Choroid plexus epithelial cell (primary cell): Measurements from ENCODE around the gene MTMR12.

Experiments used
- DNase-seq: peaks from one replicate; pipeline ENCODE4 v3.0.0-alpha.2; 2010; ENCODE audit warnings: low read depth
- H3K4me3 ChIP-seq: 2 replicates; pipeline ENCODE4 v1.5.1; 2011; ENCODE audit warnings: low read depth, mild to moderate bottlenecking, control low read depth, low read length, moderate library complexity
- TF ChIP-seq, protein P1 (sequence below): conservative IDR thresholded peaks from 2 replicates; pipeline ENCODE4 v1.5.1; 2011; ENCODE audit warnings: low read depth, mild to moderate bottlenecking, control low read depth, inconsistent platforms, low read length, moderate library complexity

MTMR12 gene

DNA sequence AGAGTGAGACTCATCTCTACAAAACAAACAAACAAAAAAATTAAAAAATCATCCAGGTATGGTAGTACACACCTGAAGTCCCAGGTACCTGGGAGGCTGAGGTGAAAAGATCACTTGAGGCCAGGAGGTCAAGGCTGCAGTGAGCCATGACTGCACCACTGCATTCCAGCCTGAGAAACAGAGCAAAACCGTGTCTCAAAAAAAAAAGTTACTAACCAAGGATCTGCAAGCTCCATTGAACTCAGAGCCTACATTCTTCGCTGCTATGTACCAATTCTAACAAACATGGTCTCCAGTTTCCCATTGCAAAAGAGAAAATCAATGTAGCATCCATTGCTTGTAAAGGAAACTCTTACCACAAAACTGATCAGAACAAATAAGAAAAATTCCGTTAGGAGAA is 33.5 kb downstream of the MTMR12 start:
- H3K4me3 ChIP-seq, result no peak overlapping the region
- TF ChIP-seq, protein P1, sequence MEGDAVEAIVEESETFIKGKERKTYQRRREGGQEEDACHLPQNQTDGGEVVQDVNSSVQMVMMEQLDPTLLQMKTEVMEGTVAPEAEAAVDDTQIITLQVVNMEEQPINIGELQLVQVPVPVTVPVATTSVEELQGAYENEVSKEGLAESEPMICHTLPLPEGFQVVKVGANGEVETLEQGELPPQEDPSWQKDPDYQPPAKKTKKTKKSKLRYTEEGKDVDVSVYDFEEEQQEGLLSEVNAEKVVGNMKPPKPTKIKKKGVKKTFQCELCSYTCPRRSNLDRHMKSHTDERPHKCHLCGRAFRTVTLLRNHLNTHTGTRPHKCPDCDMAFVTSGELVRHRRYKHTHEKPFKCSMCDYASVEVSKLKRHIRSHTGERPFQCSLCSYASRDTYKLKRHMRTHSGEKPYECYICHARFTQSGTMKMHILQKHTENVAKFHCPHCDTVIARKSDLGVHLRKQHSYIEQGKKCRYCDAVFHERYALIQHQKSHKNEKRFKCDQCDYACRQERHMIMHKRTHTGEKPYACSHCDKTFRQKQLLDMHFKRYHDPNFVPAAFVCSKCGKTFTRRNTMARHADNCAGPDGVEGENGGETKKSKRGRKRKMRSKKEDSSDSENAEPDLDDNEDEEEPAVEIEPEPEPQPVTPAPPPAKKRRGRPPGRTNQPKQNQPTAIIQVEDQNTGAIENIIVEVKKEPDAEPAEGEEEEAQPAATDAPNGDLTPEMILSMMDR, result no peak
- DNase-seq, result no peak

DNA sequence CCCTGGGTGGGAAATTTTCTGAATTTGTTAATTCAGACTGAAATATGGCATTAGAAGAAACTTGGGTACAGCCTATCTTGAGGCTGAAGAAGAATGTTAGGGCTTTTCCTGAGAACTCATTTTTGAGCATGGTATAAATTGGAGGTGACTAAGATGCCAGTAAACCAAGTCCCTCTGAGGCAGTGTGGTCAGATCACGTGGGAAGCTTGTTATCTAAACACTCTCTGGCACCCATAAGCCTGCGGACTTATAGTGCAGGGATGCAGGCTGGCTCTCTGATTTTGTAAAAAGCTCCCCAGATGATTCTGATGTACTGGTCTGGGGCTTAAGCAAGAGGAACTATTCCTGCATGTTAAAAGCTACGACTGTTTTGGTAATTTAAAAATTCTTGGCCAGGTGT is 34.3 kb downstream of the MTMR12 start:
- peak; percentile 78 for DNase-seq
- H3K4me3 ChIP-seq, result no peak overlapping the region
- TF ChIP-seq, protein P1, result no peak

- no peak for DNase-seq
- TF ChIP-seq, protein P1, result no peak
- H3K4me3 ChIP-seq, result no peak overlapping the region
These were observed 34.9 kb downstream of the MTMR12 start for GRCh38 chr5:32277798-32278197.

- TF ChIP-seq, protein P1, result no peak
- no peak overlapping the region for H3K4me3 ChIP-seq
- peak; percentile 70 for DNase-seq
These were observed 36.4 kb downstream of the MTMR12 start for GRCh38 chr5:32276173-32276853.

DNA sequence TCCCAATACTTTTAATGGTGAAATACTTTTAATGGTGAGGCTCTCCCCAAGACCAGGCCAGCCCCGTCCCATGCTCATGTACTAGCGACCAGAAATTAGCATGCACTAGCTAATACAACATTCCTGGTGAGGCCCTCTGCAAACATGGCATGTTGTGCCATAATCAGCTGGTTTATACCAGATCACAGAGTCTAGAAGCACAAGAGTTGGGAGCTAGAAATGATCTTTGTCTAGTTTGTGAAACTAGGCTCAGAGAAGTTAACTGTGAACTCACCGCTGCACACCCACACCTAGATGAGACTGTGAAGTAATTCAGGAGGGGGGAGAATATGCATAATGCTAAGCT is 37.4 kb downstream of the MTMR12 start:
- no peak overlapping the region for H3K4me3 ChIP-seq
- peak; percentile 52 for DNase-seq
- TF ChIP-seq, protein P1, result no peak

DNA sequence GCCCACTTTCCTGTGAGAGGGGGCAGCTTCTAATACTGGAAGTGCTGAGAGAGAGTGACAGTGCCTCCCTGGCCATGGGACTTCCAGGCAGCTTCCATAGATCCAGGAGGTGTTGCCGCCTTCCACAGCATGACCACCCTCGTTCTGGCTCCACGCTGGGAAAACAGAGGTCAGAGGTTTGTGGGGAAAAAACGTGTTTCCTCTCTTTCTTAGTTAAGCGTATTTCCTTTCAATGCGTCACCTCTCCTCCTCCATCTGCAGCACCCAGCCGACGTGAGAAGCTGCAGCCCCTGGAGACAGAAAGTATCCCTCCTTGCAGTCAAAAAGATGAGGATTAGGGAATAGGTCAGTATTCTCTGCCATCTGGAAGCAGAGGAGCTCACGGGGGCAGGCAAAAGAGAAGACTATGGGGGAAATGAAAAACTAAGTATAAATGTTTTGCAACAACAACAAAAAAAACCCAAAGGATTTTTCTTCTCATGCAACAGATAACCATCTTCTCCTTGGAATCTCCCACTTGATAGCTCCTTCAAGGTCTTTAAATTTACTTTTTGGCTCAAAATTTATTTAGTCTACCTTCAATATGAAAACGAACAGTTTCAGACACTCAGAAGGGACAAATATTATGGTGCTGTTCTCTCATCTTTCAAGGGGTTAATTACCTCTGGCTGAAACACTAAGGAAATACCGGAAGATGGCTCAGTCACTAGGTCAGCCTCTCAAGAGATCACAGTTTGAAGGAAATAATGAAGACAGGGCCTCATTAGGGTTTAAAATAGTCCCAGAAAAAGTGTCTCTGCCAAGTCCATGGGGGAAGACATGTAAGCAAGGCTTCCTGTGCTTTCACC is 38.0 kb downstream of the MTMR12 start:
- peak; percentile 76 for DNase-seq
- H3K4me3 ChIP-seq, result no peak overlapping the region
- TF ChIP-seq, protein P1, result no peak

DNA sequence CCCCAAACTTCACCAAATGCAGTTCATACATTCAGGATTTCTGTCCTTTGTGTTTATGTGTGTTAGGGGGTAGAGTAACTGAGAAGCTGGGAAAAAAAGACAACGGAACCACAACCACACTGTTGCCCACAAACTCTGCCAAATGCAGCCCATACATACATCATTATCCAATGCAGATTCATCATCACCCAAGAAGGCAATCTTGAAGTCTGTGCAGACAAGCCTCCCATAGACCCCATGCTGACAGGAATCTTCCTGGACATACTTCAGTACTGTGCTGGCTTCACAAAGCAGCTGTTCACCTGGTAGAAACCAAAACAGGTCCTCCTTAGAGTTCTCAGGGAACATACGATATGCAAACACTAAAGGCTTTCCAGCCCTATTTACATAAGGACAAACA is 38.9 kb downstream of the MTMR12 start:
- no peak overlapping the region for H3K4me3 ChIP-seq
- DNase-seq, result peak; percentile 78
- TF ChIP-seq, protein P1, result no peak
